ENCODE measurements around the gene SPHK1.

Gene SPHK1

DNA sequence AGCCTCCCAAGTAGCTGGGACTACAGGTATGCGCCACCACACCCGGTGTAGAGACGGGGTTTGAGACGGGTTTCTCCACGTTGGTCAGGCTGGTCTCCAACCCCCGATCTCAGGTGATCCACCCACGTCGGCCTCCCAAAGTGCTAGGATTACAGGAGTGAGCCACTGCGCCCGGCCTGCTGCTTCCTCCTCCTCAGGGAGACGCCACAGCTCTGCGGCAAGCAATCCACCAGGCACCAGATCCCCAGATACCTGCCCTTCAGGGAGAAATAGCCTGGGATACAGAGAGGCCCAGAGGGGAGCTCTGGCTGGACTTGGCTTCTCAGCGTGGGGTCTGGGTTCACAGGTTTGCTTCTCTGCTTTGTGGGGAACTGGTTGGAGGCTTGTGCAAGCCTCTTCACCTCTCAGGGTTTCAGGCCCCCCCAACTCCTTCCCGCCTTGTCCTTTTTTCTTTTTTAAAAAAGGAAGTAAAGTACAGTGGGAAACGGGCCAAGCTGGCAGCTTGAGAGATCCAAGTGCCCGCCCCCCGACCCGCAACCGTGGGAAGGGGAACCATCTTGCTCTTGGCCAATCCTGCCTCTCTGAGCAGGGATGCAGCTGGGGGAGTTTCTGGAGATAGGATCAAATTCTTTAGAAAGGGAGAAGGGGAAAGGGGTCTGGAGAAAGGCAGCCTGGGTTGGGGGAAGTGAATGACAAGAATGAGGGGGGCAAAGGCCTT is 2.6 kb upstream of the SPHK1 start:
- no peaks in the 10 kb centered on the region for H3K36me3 ChIP-seq (ENCODE audit: insufficient read depth, low read length)
- peaks cover 0 to 42% of the 10 kb centered on the region in 2 donors for H3K27me3 ChIP-seq (ENCODE audit: control insufficient read depth in 1 of 2, insufficient read depth in 2 of 2, low read length in 2 of 2)
- H3K4me3 ChIP-seq (ENCODE audit: low read depth in 1 of 2, low read length in 2 of 2) = no peak overlapping the region
- no peak overlapping the region for H3K9ac ChIP-seq (ENCODE audit: low read length)
- peaks cover 15% of the 10 kb centered on the region for H3K4me1 ChIP-seq (ENCODE audit: insufficient read depth, low read length)
- H3K27ac ChIP-seq (ENCODE audit: low read depth, low read length) = no peak overlapping the region
- no peaks in the 10 kb centered on the region for H3K9me3 ChIP-seq (ENCODE audit: low read length)

GRCh38 chr17:76382351-76382802 is 2.0 kb upstream of the SPHK1 start:
- peaks cover 0 to 42% of the 10 kb centered on the region in 2 donors for H3K27me3 ChIP-seq (ENCODE audit: control insufficient read depth in 1 of 2, insufficient read depth in 2 of 2, low read length in 2 of 2)
- H3K27ac ChIP-seq (ENCODE audit: low read depth, low read length) = no peak overlapping the region
- no peak overlapping the region for H3K9ac ChIP-seq (ENCODE audit: low read length)
- H3K36me3 ChIP-seq (ENCODE audit: insufficient read depth, low read length) = no peaks in the 10 kb centered on the region
- H3K4me1 ChIP-seq (ENCODE audit: insufficient read depth, low read length) = peaks cover 15% of the 10 kb centered on the region
- peak overlapping the region; percentile 49 to 50 for H3K4me3 ChIP-seq (ENCODE audit: low read depth in 1 of 2, low read length in 2 of 2)
- H3K9me3 ChIP-seq (ENCODE audit: low read length) = no peaks in the 10 kb centered on the region

DNA sequence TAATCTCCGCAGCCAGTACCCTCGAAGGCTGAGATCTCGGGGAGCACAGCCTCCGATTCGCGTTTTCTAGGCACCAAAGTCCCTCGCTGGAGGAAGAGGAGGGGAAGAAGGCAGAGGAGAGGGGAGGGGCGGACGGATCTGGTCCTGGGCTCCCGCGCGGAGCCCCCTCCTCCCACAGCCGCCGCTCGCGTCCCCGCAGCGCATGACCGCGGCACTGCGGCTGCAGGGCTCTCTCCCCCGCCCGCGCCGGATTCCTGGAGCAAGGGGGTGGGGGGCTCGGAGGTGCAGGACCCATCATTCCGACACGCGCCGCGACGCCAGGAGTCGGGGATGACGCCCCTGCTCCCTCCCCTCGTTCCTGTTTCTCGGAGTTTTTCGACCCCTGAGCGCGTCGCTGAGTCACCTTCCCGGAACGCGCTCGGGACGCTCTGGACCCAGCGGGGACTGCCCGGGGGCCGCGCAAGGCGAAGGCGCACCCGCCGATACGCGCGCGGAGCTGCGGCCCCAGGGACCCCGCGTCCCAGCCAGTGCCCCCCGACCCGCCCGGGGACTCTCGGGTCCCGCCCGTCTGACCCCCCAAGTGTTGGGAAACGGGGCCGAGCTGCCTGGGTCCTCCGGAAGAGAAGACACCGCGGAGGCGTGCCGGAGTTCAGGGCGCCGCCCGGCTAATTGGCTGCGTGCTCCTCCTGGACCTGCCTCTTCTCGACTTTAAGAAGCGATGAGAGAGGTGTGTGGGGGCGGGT is 1.4 kb upstream of the SPHK1 start:
- Histone ChIP-seq H3K9me3 (ENCODE audit: low read length) (no peaks in the 10 kb centered on the region), H3K27ac (ENCODE audit: low read depth, low read length) (peak overlapping the region; percentile 52), H3K4me1 (ENCODE audit: insufficient read depth, low read length) (peaks cover 15% of the 10 kb centered on the region), H3K4me3 (ENCODE audit: low read depth in 1 of 2, low read length in 2 of 2) (peak overlapping the region; percentile 49 to 50), H3K9ac (ENCODE audit: low read length) (no peak overlapping the region), H3K27me3 (ENCODE audit: control insufficient read depth in 1 of 2, insufficient read depth in 2 of 2, low read length in 2 of 2) (peaks cover 0 to 42% of the 10 kb centered on the region in 2 donors), H3K36me3 (ENCODE audit: insufficient read depth, low read length) (no peaks in the 10 kb centered on the region)

DNA sequence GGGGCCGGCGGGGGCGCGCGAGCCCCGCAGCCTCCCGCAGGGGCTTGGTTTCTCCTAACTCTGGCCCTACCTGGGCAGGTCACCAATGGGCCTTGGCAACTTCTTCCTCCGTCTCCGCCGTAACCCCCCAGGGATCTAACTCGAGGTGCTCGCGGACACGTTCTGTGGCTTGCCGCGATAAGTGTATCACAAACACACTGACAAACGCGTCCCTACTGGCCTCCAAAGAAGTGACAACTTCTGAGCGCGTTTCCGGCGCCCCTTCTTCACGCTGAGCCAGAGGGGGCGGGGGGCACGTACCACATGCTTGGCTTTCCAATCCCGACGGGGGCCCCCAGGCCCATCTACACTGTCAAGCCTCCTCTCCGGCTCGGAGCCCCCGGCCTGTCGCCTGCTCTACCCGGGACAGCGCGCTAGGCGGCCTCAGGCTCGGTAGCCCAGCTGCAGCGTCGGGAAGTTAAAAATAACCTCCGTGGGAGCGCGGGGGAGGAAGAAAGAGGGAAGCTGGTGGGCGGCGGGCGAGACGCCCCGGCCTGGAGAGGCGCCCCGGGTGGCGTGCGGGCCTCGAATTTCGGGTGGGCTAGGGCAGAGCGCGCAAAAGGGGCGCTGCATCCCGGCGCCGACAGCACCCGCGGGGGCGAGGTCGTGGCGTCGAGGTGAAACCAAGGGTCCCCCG is 725 bp upstream of the SPHK1 start:
- H3K27ac ChIP-seq (ENCODE audit: low read depth, low read length) = peak overlapping the region; percentile 52
- no peak overlapping the region for H3K9ac ChIP-seq (ENCODE audit: low read length)
- H3K4me1 ChIP-seq (ENCODE audit: insufficient read depth, low read length) = peaks cover 15% of the 10 kb centered on the region

GRCh38 chr17:76384987-76385891 is 830 bp downstream of the SPHK1 start:
- peak overlapping the region; percentile 58 to 68 for H3K4me3 ChIP-seq (ENCODE audit: low read depth in 1 of 2, low read length in 2 of 2)
- H3K27ac ChIP-seq (ENCODE audit: low read depth, low read length) = peak overlapping the region; percentile 48
- peaks cover 0 to 42% of the 10 kb centered on the region in 2 donors for H3K27me3 ChIP-seq (ENCODE audit: control insufficient read depth in 1 of 2, insufficient read depth in 2 of 2, low read length in 2 of 2)
- H3K9me3 ChIP-seq (ENCODE audit: low read length) = no peaks in the 10 kb centered on the region
- H3K4me1 ChIP-seq (ENCODE audit: insufficient read depth, low read length) = peaks cover 15% of the 10 kb centered on the region
- H3K36me3 ChIP-seq (ENCODE audit: insufficient read depth, low read length) = no peaks in the 10 kb centered on the region
- H3K9ac ChIP-seq (ENCODE audit: low read length) = no peak overlapping the region

More for the DNA sequence above, 725 bp upstream of the SPHK1 start:
- no peaks in the 10 kb centered on the region for H3K36me3 ChIP-seq (ENCODE audit: insufficient read depth, low read length)
- H3K9me3 ChIP-seq (ENCODE audit: low read length) = no peaks in the 10 kb centered on the region
- H3K27me3 ChIP-seq (ENCODE audit: control insufficient read depth in 1 of 2, insufficient read depth in 2 of 2, low read length in 2 of 2) = peaks cover 0 to 42% of the 10 kb centered on the region in 2 donors
- H3K4me3 ChIP-seq (ENCODE audit: low read depth in 1 of 2, low read length in 2 of 2) = peak overlapping the region; percentile 50 to 61

GRCh38 chr17:76385892-76386786 is 1.7 kb downstream of the SPHK1 start:
- Histone ChIP-seq H3K27me3 (ENCODE audit: control insufficient read depth in 1 of 2, insufficient read depth in 2 of 2, low read length in 2 of 2) (peaks cover 0 to 38% of the 10 kb centered on the region in 2 donors), H3K36me3 (ENCODE audit: insufficient read depth, low read length) (no peaks in the 10 kb centered on the region), H3K4me3 (ENCODE audit: low read depth in 1 of 2, low read length in 2 of 2) (peak overlapping the region; percentile 57 to 58), H3K9ac (ENCODE audit: low read length) (no peak overlapping the region), H3K27ac (ENCODE audit: low read depth, low read length) (peak overlapping the region; percentile 34), H3K9me3 (ENCODE audit: low read length) (no peaks in the 10 kb centered on the region), H3K4me1 (ENCODE audit: insufficient read depth, low read length) (peaks cover 15% of the 10 kb centered on the region)

GRCh38 chr17:76386966-76387765 is 2.8 kb downstream of the SPHK1 start:
- H3K36me3 ChIP-seq (ENCODE audit: insufficient read depth, low read length) = no peaks in the 10 kb centered on the region
- no peaks in the 10 kb centered on the region for H3K9me3 ChIP-seq (ENCODE audit: low read length)
- peaks cover 0 to 29% of the 10 kb centered on the region in 2 donors for H3K27me3 ChIP-seq (ENCODE audit: control insufficient read depth in 1 of 2, insufficient read depth in 2 of 2, low read length in 2 of 2)
- H3K4me1 ChIP-seq (ENCODE audit: insufficient read depth, low read length) = peaks cover 15% of the 10 kb centered on the region
- no peak overlapping the region for H3K27ac ChIP-seq (ENCODE audit: low read depth, low read length)
- no peak overlapping the region for H3K9ac ChIP-seq (ENCODE audit: low read length)
- H3K4me3 ChIP-seq (ENCODE audit: low read depth in 1 of 2, low read length in 2 of 2) = no peak overlapping the region

- peaks cover 8% of the 10 kb centered on the region for H3K4me1 ChIP-seq (ENCODE audit: insufficient read depth, low read length)
- no peak overlapping the region for H3K27ac ChIP-seq (ENCODE audit: low read depth, low read length)
- no peaks in the 10 kb centered on the region for H3K9me3 ChIP-seq (ENCODE audit: low read length)
- H3K4me3 ChIP-seq (ENCODE audit: low read depth in 1 of 2, low read length in 2 of 2) = no peak overlapping the region
- H3K36me3 ChIP-seq (ENCODE audit: insufficient read depth, low read length) = no peaks in the 10 kb centered on the region
- H3K9ac ChIP-seq (ENCODE audit: low read length) = no peak overlapping the region
- H3K27me3 ChIP-seq (ENCODE audit: control insufficient read depth in 1 of 2, insufficient read depth in 2 of 2, low read length in 2 of 2) = peaks cover 0 to 13% of the 10 kb centered on the region in 2 donors
These were observed 4.8 kb downstream of the SPHK1 start for GRCh38 chr17:76388966-76389888.

- no peak overlapping the region for H3K9ac ChIP-seq (ENCODE audit: low read length)
These were observed 5.6 kb downstream of the SPHK1 start for GRCh38 chr17:76390003-76390421.

More at GRCh38 chr17:76390003-76390421, 5.6 kb downstream of the SPHK1 start:
- Histone ChIP-seq H3K27ac (ENCODE audit: low read depth, low read length) (no peak overlapping the region), H3K27me3 (ENCODE audit: control insufficient read depth in 1 of 2, insufficient read depth in 2 of 2, low read length in 2 of 2) (peaks cover 0 to 7% of the 10 kb centered on the region in 2 donors), H3K4me3 (ENCODE audit: low read depth in 1 of 2, low read length in 2 of 2) (no peak overlapping the region), H3K36me3 (ENCODE audit: insufficient read depth, low read length) (no peaks in the 10 kb centered on the region), H3K4me1 (ENCODE audit: insufficient read depth, low read length) (peaks cover 8% of the 10 kb centered on the region), H3K9me3 (ENCODE audit: low read length) (no peaks in the 10 kb centered on the region)
